ENCODE measurements around the gene PILRA.

- TF ChIP-seq, protein P1, sequence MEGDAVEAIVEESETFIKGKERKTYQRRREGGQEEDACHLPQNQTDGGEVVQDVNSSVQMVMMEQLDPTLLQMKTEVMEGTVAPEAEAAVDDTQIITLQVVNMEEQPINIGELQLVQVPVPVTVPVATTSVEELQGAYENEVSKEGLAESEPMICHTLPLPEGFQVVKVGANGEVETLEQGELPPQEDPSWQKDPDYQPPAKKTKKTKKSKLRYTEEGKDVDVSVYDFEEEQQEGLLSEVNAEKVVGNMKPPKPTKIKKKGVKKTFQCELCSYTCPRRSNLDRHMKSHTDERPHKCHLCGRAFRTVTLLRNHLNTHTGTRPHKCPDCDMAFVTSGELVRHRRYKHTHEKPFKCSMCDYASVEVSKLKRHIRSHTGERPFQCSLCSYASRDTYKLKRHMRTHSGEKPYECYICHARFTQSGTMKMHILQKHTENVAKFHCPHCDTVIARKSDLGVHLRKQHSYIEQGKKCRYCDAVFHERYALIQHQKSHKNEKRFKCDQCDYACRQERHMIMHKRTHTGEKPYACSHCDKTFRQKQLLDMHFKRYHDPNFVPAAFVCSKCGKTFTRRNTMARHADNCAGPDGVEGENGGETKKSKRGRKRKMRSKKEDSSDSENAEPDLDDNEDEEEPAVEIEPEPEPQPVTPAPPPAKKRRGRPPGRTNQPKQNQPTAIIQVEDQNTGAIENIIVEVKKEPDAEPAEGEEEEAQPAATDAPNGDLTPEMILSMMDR (IDR thresholded peaks at IDR 0.05): no peak
- TF ChIP-seq POLR2AphosphoS5 (IDR thresholded peaks at IDR 0.05): no peak
- TF ChIP-seq POLR2A (IDR thresholded peaks at IDR 0.05): no peak
- TF ChIP-seq EP300 (IDR thresholded peaks at IDR 0.05): no peak
Observed at GRCh38 chr7:100400041-100400440, 26.8 kb downstream of the PILRA start.

Measured in stomach (tissue), 4 donors.